ENCODE results near the gene NAA15.

DNA sequence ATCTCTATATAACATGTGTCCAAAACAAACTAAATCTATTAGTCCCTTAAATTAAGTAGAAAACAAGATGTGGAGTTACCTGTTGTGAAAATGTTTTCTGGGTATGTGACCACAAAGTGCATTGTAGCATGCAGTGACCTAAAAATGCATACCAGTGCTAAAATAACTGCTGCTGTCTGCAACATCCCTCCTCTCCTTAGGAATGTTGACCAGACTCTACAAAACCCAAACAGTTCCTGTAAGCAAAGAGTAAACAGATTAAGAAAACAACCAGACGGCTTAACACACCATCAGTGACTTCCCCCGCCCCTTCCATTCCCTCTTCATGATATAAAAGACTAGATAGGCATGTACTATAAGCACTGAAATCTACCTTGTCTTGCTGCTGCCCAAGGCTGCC lies 136.8 kb downstream of the NAA15 start:
- no peak for TF ChIP-seq ZNF664 (tag by site-specific recombination; IDR thresholded peaks at IDR 0.05)
- TF ChIP-seq, protein P1, sequence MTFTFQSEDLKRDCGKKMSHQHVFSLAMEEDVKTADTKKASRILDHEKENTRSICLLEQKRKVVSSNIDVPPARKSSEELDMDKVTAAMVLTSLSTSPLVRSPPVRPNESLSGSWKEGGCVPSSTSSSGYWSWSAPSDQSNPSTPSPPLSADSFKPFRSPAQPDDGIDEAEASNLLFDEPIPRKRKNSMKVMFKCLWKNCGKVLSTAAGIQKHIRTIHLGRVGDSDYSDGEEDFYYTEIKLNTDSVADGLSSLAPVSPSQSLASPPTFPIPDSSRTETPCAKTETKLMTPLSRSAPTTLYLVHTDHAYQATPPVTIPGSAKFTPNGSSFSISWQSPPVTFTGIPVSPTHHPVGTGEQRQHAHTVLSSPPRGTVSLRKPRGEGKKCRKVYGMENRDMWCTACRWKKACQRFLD (tag by site-specific recombination; IDR thresholded peaks at IDR 0.05) = no peak
- TF ChIP-seq, protein P2, sequence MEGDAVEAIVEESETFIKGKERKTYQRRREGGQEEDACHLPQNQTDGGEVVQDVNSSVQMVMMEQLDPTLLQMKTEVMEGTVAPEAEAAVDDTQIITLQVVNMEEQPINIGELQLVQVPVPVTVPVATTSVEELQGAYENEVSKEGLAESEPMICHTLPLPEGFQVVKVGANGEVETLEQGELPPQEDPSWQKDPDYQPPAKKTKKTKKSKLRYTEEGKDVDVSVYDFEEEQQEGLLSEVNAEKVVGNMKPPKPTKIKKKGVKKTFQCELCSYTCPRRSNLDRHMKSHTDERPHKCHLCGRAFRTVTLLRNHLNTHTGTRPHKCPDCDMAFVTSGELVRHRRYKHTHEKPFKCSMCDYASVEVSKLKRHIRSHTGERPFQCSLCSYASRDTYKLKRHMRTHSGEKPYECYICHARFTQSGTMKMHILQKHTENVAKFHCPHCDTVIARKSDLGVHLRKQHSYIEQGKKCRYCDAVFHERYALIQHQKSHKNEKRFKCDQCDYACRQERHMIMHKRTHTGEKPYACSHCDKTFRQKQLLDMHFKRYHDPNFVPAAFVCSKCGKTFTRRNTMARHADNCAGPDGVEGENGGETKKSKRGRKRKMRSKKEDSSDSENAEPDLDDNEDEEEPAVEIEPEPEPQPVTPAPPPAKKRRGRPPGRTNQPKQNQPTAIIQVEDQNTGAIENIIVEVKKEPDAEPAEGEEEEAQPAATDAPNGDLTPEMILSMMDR (tag by site-specific recombination; IDR thresholded peaks at IDR 0.05) = no peak
- no peak for TF ChIP-seq KLF16 (tag by site-specific recombination; IDR thresholded peaks at IDR 0.05)
- TF ChIP-seq ZNF132 (tag by site-specific recombination; IDR thresholded peaks at IDR 0.05; ENCODE audit: borderline replicate concordance) = no peak
- TF ChIP-seq, protein P3, sequence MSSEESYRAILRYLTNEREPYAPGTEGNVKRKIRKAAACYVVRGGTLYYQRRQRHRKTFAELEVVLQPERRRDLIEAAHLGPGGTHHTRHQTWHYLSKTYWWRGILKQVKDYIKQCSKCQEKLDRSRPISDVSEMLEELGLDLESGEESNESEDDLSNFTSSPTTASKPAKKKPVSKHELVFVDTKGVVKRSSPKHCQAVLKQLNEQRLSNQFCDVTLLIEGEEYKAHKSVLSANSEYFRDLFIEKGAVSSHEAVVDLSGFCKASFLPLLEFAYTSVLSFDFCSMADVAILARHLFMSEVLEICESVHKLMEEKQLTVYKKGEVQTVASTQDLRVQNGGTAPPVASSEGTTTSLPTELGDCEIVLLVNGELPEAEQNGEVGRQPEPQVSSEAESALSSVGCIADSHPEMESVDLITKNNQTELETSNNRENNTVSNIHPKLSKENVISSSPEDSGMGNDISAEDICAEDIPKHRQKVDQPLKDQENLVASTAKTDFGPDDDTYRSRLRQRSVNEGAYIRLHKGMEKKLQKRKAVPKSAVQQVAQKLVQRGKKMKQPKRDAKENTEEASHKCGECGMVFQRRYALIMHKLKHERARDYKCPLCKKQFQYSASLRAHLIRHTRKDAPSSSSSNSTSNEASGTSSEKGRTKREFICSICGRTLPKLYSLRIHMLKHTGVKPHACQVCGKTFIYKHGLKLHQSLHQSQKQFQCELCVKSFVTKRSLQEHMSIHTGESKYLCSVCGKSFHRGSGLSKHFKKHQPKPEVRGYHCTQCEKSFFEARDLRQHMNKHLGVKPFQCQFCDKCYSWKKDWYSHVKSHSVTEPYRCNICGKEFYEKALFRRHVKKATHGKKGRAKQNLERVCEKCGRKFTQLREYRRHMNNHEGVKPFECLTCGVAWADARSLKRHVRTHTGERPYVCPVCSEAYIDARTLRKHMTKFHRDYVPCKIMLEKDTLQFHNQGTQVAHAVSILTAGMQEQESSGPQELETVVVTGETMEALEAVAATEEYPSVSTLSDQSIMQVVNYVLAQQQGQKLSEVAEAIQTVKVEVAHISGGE (tag by site-specific recombination; conservative IDR thresholded peaks at IDR 0.05; ENCODE audit: low read depth) = no peak
- no peak for TF ChIP-seq ZNF76 (tag by site-specific recombination; IDR thresholded peaks at IDR 0.05; ENCODE audit: borderline replicate concordance, low read depth)
